Hippocampal formation (tissue), 2 donors: Measurements from ENCODE around the gene CBY3.
"Not testable (repeated sequence)": the region's sequence is repeated elsewhere in the genome, so short reads cannot be mapped to it uniquely, and the experiment has no call there.

Source experiments
- DNase-seq, 2 donors: peaks; one replicate each; lab custom pipeline; 2025; lab: John Stamatoyannopoulos, UW

CBY3 gene

GRCh38 chr5:179680780-179681401, at the start of gene CBY3:
CBY3 (minus strand) TSS chr5:179681034; CDS start chr5:179680918, 116 bp downstream.
- DNase-seq, result no peak

- DNase-seq, result no peak
Measured at GRCh38 chr5:179730356-179730755, 49.5 kb upstream of the CBY3 start.

GRCh38 chr5:179729727-179730126, 48.9 kb upstream of the CBY3 start:
- DNase-seq, result no peak

DNA sequence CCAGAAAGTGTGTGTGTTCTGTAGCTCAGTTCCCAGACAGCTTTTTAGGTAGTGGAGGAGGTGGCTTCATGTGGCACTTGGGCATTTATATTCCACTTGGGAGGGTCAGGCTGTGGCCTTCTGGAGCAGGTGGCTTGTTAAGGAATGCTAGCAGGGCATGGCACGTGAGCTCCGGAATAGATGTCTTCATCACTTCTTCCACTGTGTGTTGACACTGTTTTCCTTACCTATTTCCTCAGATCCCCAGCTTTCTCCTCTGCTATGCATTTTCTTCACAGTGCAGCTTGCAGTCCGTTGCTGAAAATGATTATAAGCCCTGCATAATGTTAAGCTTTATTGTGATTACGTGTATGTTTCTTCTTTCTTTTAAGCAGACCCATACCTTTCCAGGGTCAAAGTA, 48.5 kb upstream of the CBY3 start:
- no peak for DNase-seq

- DNase-seq, result no peak
Measured at GRCh38 chr5:179727106-179727505, 46.3 kb upstream of the CBY3 start.

DNA sequence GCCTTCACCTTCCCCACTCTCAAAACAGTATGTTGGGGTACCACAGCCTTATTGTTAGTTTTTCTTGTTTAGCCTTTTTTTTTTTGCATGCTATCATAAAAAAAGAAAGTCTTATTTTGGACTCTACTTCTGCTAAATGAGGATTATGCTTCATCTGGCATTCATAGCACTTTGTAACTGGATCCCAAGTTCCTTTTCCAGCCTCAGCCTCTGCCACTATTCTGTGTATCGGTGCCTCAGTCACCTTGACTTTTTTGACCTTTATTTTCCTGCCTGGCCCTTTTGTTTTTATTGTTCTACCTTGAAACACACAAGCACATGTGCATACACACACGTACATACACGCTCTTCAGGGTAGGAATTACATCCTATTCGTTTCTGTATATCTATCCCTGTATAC, 43.3 kb upstream of the CBY3 start:
- DNase-seq, result no peak

- DNase-seq, result no peak
Measured at GRCh38 chr5:179720222-179720621, 39.4 kb upstream of the CBY3 start.

GRCh38 chr5:179716286-179716685, 35.5 kb upstream of the CBY3 start:
- no peak for DNase-seq

GRCh38 chr5:179700401-179700918, 19.6 kb upstream of the CBY3 start:
- DNase-seq, result no peak

- DNase-seq, result no peak
Measured at GRCh38 chr5:179699616-179700237, 18.9 kb upstream of the CBY3 start.

GRCh38 chr5:179698935-179699615, 18.2 kb upstream of the CBY3 start, which contains the start of gene CANX:
CANX (plus strand) TSS chr5:179698967; CDS start chr5:179705682, 6,715 bp downstream.
- DNase-seq, result peak in 1 of 2 donors; percentile 1

DNA sequence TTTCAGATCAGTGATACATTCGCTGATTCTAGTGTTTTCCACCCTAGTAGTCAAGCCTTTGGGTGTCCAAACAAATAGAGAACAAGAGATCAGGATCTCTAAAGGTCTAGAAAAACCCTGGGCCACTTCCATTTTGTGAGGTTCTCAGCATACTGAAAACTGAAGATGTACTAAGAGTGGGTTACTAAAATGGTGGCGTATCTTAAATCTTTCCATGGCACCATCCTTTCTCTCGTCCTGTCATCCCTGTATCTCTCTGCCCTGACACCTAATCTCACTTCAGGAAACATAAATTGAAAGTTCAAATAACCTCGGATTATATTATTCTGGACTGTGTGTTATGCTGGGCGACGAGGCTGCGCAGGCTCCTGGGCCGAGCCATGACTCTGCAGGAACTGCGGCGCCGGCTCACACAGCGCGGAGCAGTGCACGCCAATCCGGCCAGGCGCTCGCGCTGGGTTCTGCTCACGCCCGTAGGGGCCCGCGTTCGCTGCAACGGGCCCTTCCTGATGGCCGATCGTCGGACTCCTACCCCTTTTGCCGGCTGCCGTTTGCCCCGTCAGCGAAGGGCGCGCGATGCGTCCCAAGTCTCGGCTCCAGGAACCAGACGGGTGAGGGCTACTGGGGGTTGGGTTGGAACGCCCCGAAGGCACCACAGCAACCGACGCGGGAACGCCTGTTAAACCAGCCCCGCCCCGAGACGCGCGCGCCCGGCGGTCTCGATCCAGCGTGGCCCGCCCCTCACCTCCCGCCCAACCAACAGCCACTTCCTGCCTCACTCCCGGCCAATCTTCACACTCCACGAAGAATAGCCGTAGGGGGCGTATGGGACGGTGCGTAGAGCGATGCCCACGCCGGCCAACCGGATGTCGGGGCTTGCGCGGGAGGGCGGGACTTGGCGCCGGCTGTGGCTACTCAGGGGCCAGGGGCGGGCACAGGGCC, 17.4 kb upstream of the CBY3 start:
- DNase-seq, result peak; percentile 98 to 100

- DNase-seq, result not testable (repeated sequence)
Measured at GRCh38 chr5:179697543-179697942, 16.7 kb upstream of the CBY3 start.

DNA sequence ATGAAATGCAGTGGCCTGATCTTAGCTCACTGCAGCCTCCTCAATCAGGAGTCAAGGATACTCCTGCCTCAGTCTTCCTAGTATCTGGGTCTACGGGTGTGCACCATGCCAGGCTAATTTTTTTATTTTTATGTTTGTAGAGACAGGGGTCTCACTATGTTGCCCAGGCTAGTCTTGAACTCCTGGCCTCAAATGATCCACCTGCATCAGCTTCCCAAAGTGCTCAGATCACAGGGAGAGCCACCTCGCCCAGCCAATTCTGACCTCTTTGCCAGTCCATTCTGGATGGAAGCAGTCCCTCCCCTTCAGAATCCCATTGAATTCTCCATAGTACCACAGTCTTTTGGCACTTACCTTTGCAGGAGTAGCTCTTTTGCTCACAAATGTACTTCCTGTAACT, 16.3 kb upstream of the CBY3 start:
- no peak for DNase-seq

DNA sequence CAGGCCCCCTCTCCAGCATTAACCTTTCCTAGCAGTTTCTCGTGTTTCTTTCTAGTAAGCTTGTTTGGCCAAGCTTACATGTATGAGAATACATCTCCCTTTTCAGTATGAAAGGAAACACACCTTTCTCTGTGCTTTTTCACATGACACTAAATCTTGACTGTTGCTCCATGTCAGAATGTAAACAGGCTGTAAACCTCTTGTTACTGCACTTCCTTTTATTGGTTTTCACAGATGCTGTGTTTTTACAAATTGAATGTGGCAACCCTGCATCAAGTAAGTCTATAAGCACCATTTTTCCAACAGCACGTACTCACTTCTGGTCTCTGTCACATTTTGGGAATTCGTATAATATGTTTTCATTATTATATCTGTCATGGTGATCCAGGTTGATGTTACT, 15.8 kb upstream of the CBY3 start:
- DNase-seq, result no peak

DNA sequence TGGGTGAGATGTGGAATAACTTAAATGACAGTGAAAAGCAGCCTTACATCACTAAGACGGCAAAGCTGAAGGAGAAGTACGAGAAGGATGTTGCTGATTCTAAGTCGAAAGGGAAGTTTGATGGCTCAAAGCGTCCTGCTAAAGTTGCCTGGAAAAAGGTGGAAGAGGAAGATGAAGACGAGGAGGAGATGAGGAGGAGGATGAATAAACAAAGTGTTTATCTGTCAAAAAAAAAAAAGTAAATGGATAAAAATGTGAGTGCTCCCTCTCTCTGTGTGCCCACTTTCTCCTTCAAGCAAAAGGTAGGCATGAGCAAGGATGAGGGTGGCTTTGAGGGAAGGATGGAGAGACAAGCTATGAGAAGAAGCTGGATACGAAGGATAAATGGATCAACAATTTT, 13.7 kb upstream of the CBY3 start:
- no peak for DNase-seq

GRCh38 chr5:179689212-179689611, 8.4 kb upstream of the CBY3 start:
- DNase-seq, result not testable (repeated sequence)

DNA sequence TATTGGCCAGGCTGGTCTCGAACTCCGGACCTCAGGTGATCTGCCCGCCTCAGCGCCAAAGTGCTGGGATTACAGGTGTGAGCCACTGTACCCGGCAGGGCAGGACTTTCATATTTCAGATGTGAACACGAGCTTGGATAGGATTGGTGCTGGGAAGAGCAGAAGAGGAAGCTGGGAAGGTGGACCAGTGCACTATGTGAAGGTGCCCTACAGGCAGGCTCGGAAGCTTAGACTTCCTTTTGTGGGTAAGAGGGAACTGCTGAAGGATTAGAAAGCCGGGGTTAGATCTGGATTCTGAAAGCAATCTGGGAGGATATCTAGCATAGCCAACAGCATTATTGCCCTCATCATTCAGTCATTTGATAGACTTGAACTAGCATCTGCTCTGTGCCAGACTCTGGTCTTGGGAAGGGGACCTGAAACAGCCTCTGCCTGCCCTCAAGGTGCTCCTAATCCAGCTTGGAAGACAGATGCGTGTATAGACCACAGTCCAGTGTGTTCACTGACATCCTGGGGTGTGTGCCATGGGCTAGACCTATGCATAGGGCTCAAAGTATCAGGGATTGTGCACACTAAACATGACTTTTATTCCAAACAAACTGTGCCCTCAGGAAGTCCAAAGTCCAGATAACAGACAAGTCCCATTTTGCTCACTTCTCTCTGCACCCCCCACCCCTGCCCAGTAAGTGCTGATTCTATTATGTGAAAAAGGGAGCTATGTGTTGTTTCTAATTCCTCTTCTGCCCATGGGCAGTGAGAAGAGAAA, 637 bp downstream of the CBY3 start:
- DNase-seq, result no peak

- DNase-seq, result peak in 1 of 2 donors; percentile 52
Measured at GRCh38 chr5:179679014-179679674, 1.7 kb downstream of the CBY3 start.

- DNase-seq, result peak; percentile 84 to 87
Measured at GRCh38 chr5:179678223-179679013, 2.4 kb downstream of the CBY3 start.
